Mesothelial cell of epicardium (in vitro differentiated cells): ENCODE measurements around the gene BHMT2. TPM values are rescaled to one million over a fixed set of nuclear protein-coding genes. Genes with fewer than 3 reads are reported as not detected.
A peak's percentile ranks its signal among the peaks of the same experiment; 100 is the strongest.

ENCODE experiments used
- DNase-seq, 2 experiments: peaks; one replicate each; pipeline ENCODE4 v3.0.0; 2021; ENCODE audit warnings: low spot score in 2 of 2; ENCODE audit not compliant: unreplicated experiment in 2 of 2
- H3K27ac Mint-ChIP-seq: 2 replicates; pipeline ENCODE4 v1.8.0; 2021; ENCODE audit warnings: mixed read lengths
- H3K27me3 Mint-ChIP-seq: 2 replicates; pipeline ENCODE4 v1.8.0; 2021; ENCODE audit warnings: low read depth, mixed read lengths
- H3K36me3 Mint-ChIP-seq: 2 replicates; pipeline ENCODE4 v1.8.0; 2021; ENCODE audit warnings: mixed read lengths
- H3K4me1 Mint-ChIP-seq: 2 replicates; pipeline ENCODE4 v1.8.0; 2021; ENCODE audit warnings: mixed read lengths
- H3K4me3 Mint-ChIP-seq: 2 replicates; pipeline ENCODE4 v1.8.0; 2021; ENCODE audit warnings: mild to moderate bottlenecking, moderate library complexity, mixed read lengths
- H3K9me3 Mint-ChIP-seq: 2 replicates; pipeline ENCODE4 v1.8.0; 2021; ENCODE audit warnings: mixed read lengths
- CTCF ChIP-seq: fragments of 200-600 bp; sonication (generic); IDR thresholded peaks from one replicate; pipeline ENCODE4 v1.5.0; 2021; ENCODE audit warnings: antibody characterized with exemption; ENCODE audit not compliant: unreplicated experiment
- total RNA-seq: library from RNA; stranded (reverse); gene quantifications from 3 replicates; pipeline ENCODE4 v1.2.1, GENCODE V29; 2021

The BHMT2 gene
- total RNA-seq, 1 donor from 2014 or later = not detected

GRCh38 chr5:79111387-79111959 is 41.9 kb downstream of the BHMT2 start, which contains the start of gene BHMT:
Gene BHMT (plus strand): TSS chr5:79111809. CDS start chr5:79111886, 77 bp downstream.
- TF ChIP-seq CTCF = no peak
- peaks cover 1% of the 10 kb centered on the region for H3K36me3 Mint-ChIP-seq
- DNase-seq = no peak
- H3K4me3 Mint-ChIP-seq = peak within 1 kb of the TSS; percentile 48
- H3K4me1 Mint-ChIP-seq = peaks cover 16% of the 10 kb centered on the region
- no peaks in the 10 kb centered on the region for H3K9me3 Mint-ChIP-seq
- H3K27me3 Mint-ChIP-seq = peaks cover 95% of the 10 kb centered on the region
- H3K27ac Mint-ChIP-seq = no peak within 1 kb of the TSS

GRCh38 chr5:79111960-79112702 is 42.6 kb downstream of the BHMT2 start:
- DNase-seq = no peak
- Mint-ChIP-seq H3K9me3 (no peaks in the 10 kb centered on the region), H3K27me3 (peaks cover 91% of the 10 kb centered on the region), H3K4me3 (peak overlapping the region; percentile 48), H3K27ac (no peak overlapping the region), H3K36me3 (peaks cover 1% of the 10 kb centered on the region), H3K4me1 (peaks cover 13% of the 10 kb centered on the region)
- no peak for TF ChIP-seq CTCF

- Mint-ChIP-seq H3K4me1 (peaks cover 9% of the 10 kb centered on the region), H3K4me3 (no peak overlapping the region), H3K9me3 (no peaks in the 10 kb centered on the region), H3K27me3 (peaks cover 85% of the 10 kb centered on the region), H3K27ac (no peak overlapping the region), H3K36me3 (peaks cover 1% of the 10 kb centered on the region)
- TF ChIP-seq CTCF = no peak
- no peak for DNase-seq
Measured at GRCh38 chr5:79112703-79113058, 43.1 kb downstream of the BHMT2 start.

- Mint-ChIP-seq H3K27me3 (peaks cover 24% of the 10 kb centered on the region), H3K4me1 (peaks cover under 1% of the 10 kb centered on the region), H3K4me3 (no peak overlapping the region), H3K9me3 (no peaks in the 10 kb centered on the region), H3K27ac (no peak overlapping the region), H3K36me3 (no peaks in the 10 kb centered on the region)
- TF ChIP-seq CTCF = no peak
- no peak for DNase-seq
Measured at GRCh38 chr5:79119486-79119885, 49.9 kb downstream of the BHMT2 start.

- DNase-seq = no peak
- no peaks in the 10 kb centered on the region for H3K36me3 Mint-ChIP-seq
- no peak overlapping the region for H3K4me3 Mint-ChIP-seq
- TF ChIP-seq CTCF = no peak
- H3K4me1 Mint-ChIP-seq = peaks cover 2% of the 10 kb centered on the region
- no peaks in the 10 kb centered on the region for H3K9me3 Mint-ChIP-seq
- H3K27me3 Mint-ChIP-seq = peaks cover 17% of the 10 kb centered on the region
- no peak overlapping the region for H3K27ac Mint-ChIP-seq
Measured at GRCh38 chr5:79120221-79120620, 50.7 kb downstream of the BHMT2 start.
